HEK293T (cell line): ENCODE measurements around the gene COX6B1.

Experiments
- BHLHE40 ChIP-seq: fragments of 450-650 bp; IDR thresholded peaks from 2 replicates; pipeline ENCODE4 v1.6.1; 2016; ENCODE audit warnings: mild to moderate bottlenecking, moderate library complexity, borderline replicate concordance
- FOXA1 ChIP-seq: fragments of 450-650 bp; IDR thresholded peaks from 2 replicates; pipeline ENCODE4 v1.6.1; 2016; ENCODE audit warnings: mild to moderate bottlenecking
- FOXK2 ChIP-seq: fragments of 450-650 bp; IDR thresholded peaks from 2 replicates; pipeline ENCODE4 v1.6.1; 2016; ENCODE audit warnings: mild to moderate bottlenecking
- FOXM1 ChIP-seq: fragments of 450-650 bp; IDR thresholded peaks from 2 replicates; pipeline ENCODE4 v1.6.1; 2017; ENCODE audit warnings: mild to moderate bottlenecking, borderline replicate concordance
- LEF1 ChIP-seq: fragments of 450-650 bp; IDR thresholded peaks from 2 replicates; pipeline ENCODE4 v1.6.1; 2017; ENCODE audit warnings: mild to moderate bottlenecking, borderline replicate concordance
- NFRKB ChIP-seq: fragments of 450-650 bp; IDR thresholded peaks from 2 replicates; pipeline ENCODE4 v1.6.1; 2016; ENCODE audit warnings: mild to moderate bottlenecking, moderate library complexity
- SP1 ChIP-seq: fragments of 450-650 bp; IDR thresholded peaks from 2 replicates; pipeline ENCODE4 v1.6.1; 2017
- TARDBP ChIP-seq: fragments of 450-650 bp; IDR thresholded peaks from 2 replicates; pipeline ENCODE4 v1.6.1; 2016
- ZNF384 ChIP-seq: fragments of 450-650 bp; IDR thresholded peaks from 2 replicates; pipeline ENCODE4 v1.6.1; 2016
- TF ChIP-seq, protein P1 (sequence below): fragments of 450-650 bp; IDR thresholded peaks from 2 replicates; pipeline ENCODE4 v1.6.1; 2016

DNA sequence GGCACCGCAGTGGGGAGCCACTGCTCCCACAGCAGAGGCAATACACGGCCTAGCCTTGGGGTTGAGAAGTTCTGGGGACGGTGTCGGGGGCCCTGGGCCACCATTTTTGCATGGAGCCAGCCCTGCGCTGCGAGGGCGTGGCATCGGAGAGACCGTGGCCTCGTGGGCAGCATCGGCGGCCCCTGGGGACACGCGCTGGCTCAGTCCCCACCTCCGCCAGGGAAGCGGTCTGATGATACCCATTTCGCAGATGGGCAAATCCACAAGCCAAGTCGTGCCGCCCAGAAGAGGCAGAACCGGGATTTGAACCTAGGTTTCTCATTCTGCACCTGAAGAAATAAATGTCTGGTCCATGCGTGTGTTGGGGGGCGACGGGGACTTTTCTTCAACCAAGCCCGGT, 17.0 kb downstream of the COX6B1 start:
- TF ChIP-seq FOXA1 (no peak), SP1 (no peak), TARDBP (no peak), FOXK2 (no peak), BHLHE40 (no peak), FOXM1 (no peak), ZNF384 (no peak), NFRKB (no peak), LEF1 (no peak)
- TF ChIP-seq, protein P1, sequence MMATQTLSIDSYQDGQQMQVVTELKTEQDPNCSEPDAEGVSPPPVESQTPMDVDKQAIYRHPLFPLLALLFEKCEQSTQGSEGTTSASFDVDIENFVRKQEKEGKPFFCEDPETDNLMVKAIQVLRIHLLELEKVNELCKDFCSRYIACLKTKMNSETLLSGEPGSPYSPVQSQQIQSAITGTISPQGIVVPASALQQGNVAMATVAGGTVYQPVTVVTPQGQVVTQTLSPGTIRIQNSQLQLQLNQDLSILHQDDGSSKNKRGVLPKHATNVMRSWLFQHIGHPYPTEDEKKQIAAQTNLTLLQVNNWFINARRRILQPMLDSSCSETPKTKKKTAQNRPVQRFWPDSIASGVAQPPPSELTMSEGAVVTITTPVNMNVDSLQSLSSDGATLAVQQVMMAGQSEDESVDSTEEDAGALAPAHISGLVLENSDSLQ, result no peak
